ENCODE data around the gene DYRK1B. TPM values are rescaled to one million over a fixed set of nuclear protein-coding genes. Genes with fewer than 3 reads are reported as not detected.
"Not testable (repeated sequence)": the region's sequence is repeated elsewhere in the genome, so short reads cannot be mapped to it uniquely, and the experiment has no call there.

Gene DYRK1B
- total RNA-seq, 1 donor from 2014 or later, result 31.7 TPM

DNA sequence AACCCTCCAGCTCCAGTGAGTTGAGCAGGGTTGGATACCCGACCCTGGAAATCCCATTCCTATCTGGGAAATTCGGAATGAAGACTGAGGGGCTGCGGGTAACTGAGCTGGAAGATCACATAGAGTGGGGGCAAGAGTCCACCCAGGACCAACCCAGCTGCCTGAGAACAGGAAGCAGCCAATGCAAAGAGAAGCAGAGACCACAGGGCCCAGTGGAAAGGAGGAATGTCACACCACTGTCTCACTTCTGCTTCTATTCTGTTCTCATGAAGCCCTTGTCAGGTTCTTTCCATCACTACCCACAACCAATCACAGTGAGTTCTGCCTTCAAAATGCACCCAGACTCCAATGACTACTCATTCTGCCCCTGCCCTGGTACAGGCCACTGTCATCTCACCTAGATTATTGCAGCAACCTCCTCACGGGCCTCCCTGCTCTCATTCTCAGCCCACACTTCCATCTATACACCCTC is 15.3 kb downstream of the DYRK1B start:
- Mint-ChIP-seq H3K36me3 (ENCODE audit: unreplicated experiment) (peaks cover 10% of the 10 kb centered on the region), H3K27me3 (ENCODE audit: unreplicated experiment) (no peaks in the 10 kb centered on the region), H3K27ac (ENCODE audit: unreplicated experiment) (no peak overlapping the region), H3K9me3 (ENCODE audit: unreplicated experiment) (no peaks in the 10 kb centered on the region), H3K4me1 (ENCODE audit: unreplicated experiment) (peaks cover 2% of the 10 kb centered on the region), H3K4me3 (ENCODE audit: unreplicated experiment) (no peak overlapping the region)
- no peak for DNase-seq (ENCODE audit: extremely low spot score, unreplicated experiment)
- TF ChIP-seq, protein P1, sequence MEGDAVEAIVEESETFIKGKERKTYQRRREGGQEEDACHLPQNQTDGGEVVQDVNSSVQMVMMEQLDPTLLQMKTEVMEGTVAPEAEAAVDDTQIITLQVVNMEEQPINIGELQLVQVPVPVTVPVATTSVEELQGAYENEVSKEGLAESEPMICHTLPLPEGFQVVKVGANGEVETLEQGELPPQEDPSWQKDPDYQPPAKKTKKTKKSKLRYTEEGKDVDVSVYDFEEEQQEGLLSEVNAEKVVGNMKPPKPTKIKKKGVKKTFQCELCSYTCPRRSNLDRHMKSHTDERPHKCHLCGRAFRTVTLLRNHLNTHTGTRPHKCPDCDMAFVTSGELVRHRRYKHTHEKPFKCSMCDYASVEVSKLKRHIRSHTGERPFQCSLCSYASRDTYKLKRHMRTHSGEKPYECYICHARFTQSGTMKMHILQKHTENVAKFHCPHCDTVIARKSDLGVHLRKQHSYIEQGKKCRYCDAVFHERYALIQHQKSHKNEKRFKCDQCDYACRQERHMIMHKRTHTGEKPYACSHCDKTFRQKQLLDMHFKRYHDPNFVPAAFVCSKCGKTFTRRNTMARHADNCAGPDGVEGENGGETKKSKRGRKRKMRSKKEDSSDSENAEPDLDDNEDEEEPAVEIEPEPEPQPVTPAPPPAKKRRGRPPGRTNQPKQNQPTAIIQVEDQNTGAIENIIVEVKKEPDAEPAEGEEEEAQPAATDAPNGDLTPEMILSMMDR (IDR thresholded peaks at IDR 0.05), result no peak

DNA sequence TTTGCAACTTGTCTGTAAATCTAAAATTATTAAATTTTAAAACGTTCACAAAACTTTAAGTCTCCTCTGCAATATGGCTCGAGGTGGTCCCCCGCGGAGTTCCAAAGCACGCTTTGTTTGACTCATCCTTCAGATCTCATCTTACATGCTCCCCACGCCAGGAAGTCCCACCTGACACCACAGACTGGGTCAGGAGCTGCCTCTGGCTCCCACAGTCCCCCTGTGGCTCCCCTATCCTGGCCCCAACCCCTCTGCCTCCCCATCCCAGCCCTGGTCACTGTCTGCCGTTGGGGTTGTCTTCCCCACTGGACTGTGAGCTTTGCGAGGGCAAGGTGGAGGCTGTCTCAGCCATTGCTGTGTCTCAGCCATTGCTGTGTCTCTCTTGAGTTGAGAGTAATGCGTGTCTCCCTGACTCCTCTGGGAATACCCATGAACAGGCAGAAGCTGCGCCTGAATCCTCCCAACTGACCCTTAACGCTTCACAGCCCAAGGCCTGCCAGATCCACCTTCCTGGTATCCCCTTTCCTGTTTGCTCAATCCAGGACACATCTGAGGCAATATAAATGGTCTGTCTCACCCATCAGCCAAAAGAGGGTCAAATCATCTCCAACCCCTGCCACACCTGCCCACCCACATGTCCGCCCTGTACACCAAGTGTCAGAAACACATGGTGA is 15.9 kb downstream of the DYRK1B start:
- TF ChIP-seq, protein P1 (IDR thresholded peaks at IDR 0.05), result no peak
- Mint-ChIP-seq H3K9me3 (ENCODE audit: unreplicated experiment) (no peaks in the 10 kb centered on the region), H3K27ac (ENCODE audit: unreplicated experiment) (no peak overlapping the region), H3K27me3 (ENCODE audit: unreplicated experiment) (no peaks in the 10 kb centered on the region), H3K36me3 (ENCODE audit: unreplicated experiment) (peaks cover 10% of the 10 kb centered on the region), H3K4me3 (ENCODE audit: unreplicated experiment) (no peak overlapping the region), H3K4me1 (ENCODE audit: unreplicated experiment) (peaks cover 2% of the 10 kb centered on the region)
- no peak for DNase-seq (ENCODE audit: extremely low spot score, unreplicated experiment)

DNA sequence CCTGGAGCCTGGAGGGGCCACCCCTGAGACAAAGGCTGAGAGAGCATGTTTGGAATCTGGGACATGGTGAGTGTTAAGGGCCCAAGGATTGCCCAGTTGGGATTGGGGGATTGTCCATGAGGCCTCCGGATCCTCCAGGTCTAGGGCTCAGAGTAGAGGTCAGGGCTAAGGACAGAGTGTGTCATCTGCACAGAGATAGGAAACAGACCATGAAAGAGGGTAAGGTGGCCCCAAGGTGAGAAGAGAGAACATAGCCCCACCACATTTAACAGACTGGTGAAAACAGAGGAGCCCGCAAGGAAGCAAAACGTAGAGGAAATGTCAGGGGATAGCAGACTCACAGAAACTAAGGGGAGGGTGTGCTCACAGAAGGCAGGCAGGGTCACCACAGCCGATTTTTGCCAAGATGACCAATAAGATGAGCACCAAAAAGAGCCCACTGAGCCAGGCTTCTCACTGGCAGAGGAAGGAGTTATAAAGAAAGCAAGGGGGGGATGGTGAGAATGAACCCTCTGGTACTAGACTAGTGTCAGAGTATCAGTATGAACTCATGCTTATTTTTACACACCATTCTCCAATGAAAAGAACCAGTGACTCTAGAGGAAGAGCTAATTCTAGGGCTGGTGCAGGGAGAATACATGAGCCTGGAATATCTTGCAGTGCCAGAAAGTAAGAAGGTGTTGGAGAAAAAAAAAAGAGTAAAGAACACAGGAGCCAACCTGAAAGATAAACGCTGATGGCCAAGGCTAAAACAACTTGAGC is 17.5 kb downstream of the DYRK1B start:
- Mint-ChIP-seq H3K4me3 (ENCODE audit: unreplicated experiment) (no peak overlapping the region), H3K27me3 (ENCODE audit: unreplicated experiment) (no peaks in the 10 kb centered on the region), H3K9me3 (ENCODE audit: unreplicated experiment) (no peaks in the 10 kb centered on the region), H3K4me1 (ENCODE audit: unreplicated experiment) (peaks cover 2% of the 10 kb centered on the region), H3K27ac (ENCODE audit: unreplicated experiment) (no peak overlapping the region), H3K36me3 (ENCODE audit: unreplicated experiment) (peaks cover 10% of the 10 kb centered on the region)
- TF ChIP-seq, protein P1 (IDR thresholded peaks at IDR 0.05), result no peak
- DNase-seq (ENCODE audit: extremely low spot score, unreplicated experiment), result no peak

DNA sequence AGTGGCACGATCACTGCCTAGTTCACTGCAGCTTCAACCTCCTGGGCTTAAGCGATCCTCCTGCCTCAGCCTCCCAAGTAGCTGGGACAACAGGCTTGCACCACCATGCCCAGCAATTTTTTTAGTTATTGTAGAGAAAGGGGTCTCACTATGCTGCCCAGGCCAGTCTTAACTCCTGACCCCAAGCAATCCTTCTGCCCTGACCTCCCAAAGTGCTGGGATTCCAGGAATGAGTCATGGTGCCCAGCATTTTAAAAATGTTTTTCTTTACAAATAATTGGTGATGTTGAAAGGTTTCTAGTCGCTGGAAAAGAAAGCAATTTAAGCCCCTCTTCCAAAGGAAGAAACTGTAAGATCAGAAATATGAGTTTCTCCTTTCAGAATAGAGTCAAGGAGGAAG is 19.4 kb downstream of the DYRK1B start:
- Mint-ChIP-seq H3K4me1 (ENCODE audit: unreplicated experiment) (peaks cover 2% of the 10 kb centered on the region), H3K27ac (ENCODE audit: unreplicated experiment) (no peak overlapping the region), H3K27me3 (ENCODE audit: unreplicated experiment) (no peaks in the 10 kb centered on the region), H3K36me3 (ENCODE audit: unreplicated experiment) (peaks cover 10% of the 10 kb centered on the region), H3K9me3 (ENCODE audit: unreplicated experiment) (no peaks in the 10 kb centered on the region), H3K4me3 (ENCODE audit: unreplicated experiment) (no peak overlapping the region)
- no peak for DNase-seq (ENCODE audit: extremely low spot score, unreplicated experiment)
- TF ChIP-seq, protein P1 (IDR thresholded peaks at IDR 0.05), result no peak

DNA sequence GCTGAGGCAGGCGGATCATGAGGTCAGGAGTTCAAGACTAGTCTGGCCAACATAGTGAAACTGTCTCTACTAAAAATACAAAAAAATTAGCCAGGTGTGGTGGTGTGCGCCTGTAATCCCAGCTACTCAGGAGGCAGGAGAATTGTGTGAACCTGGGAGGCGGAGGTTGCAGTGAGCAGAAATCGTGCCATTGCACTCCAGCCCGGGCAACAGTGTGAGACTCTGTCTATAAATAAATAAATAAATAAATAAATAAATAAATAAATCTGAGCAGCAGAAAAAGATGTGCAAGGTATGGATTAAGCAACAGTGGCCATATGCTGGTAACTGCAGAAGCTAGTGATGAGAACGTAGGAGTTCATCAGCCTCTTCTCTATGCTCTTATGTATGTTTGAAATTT is 19.9 kb downstream of the DYRK1B start:
- H3K4me3 Mint-ChIP-seq (ENCODE audit: unreplicated experiment); H3K27ac Mint-ChIP-seq (ENCODE audit: unreplicated experiment); H3K9me3 Mint-ChIP-seq (ENCODE audit: unreplicated experiment); H3K4me1 Mint-ChIP-seq (ENCODE audit: unreplicated experiment); DNase-seq (ENCODE audit: extremely low spot score, unreplicated experiment); H3K27me3 Mint-ChIP-seq (ENCODE audit: unreplicated experiment): not testable (repeated sequence)
- peaks cover 10% of the 10 kb centered on the region for H3K36me3 Mint-ChIP-seq (ENCODE audit: unreplicated experiment)
